GM23338 (cell line): ENCODE results near the gene GRID2. TPM values are rescaled to one million over a fixed set of nuclear protein-coding genes. Genes with fewer than 3 reads are reported as not detected.

Experiments
- ATAC-seq: fragments of 200-7000 bp; cut with Tn5 transposase; 3 replicates; pipeline ENCODE4 v1.9.1; 2020
- DNase-seq: peaks from one replicate; pipeline ENCODE4 v3.0.0-alpha.2; 2015; ENCODE audit warnings: low spot score
- H2AFZ ChIP-seq: fragments of 200-600 bp; sonication (generic); 2 replicates; pipeline ENCODE4 v1.8.0; 2016; ENCODE audit warnings: antibody characterized with exemption, mild to moderate bottlenecking, moderate library complexity
- H3F3A ChIP-seq: fragments of 200-600 bp; sonication (generic); replicated peaks from 2 replicates; pipeline ENCODE4 v1.8.0; 2017; ENCODE audit warnings: antibody characterized with exemption, mixed run types, low read depth
- H3K27ac ChIP-seq: fragments of 200-600 bp; sonication (generic); 2 replicates; pipeline ENCODE4 v1.6.1; 2016; ENCODE audit warnings: low read depth
- H3K27me3 ChIP-seq: fragments of 200-600 bp; sonication (generic); 2 replicates; pipeline ENCODE4 v1.8.0; 2016; ENCODE audit warnings: mild to moderate bottlenecking, mixed run types, moderate library complexity; ENCODE audit not compliant: insufficient read depth
- H3K36me3 ChIP-seq: fragments of 200-600 bp; sonication (generic); 2 replicates; pipeline ENCODE4 v1.8.0; 2016; ENCODE audit warnings: mild to moderate bottlenecking; ENCODE audit not compliant: insufficient read depth
- H3K4me1 ChIP-seq: fragments of 200-600 bp; sonication (generic); 2 replicates; pipeline ENCODE4 v1.8.0; 2016; ENCODE audit warnings: mild to moderate bottlenecking, moderate library complexity; ENCODE audit not compliant: insufficient read depth
- H3K4me2 ChIP-seq: fragments of 200-600 bp; sonication (generic); 2 replicates; pipeline ENCODE4 v1.7.1; 2017; ENCODE audit warnings: mixed run types
- H3K4me3 ChIP-seq: fragments of 200-600 bp; sonication (generic); 2 replicates; pipeline ENCODE4 v1.6.1; 2016; ENCODE audit warnings: mixed run types
- H3K79me2 ChIP-seq: fragments of 200-600 bp; sonication (generic); replicated peaks from 2 replicates; pipeline ENCODE4 v1.8.0; 2017; ENCODE audit warnings: mild to moderate bottlenecking; ENCODE audit not compliant: insufficient read depth
- H3K9me2 ChIP-seq: fragments of 200-600 bp; sonication (generic); 2 replicates; pipeline ENCODE4 v1.8.0; 2017; ENCODE audit not compliant: insufficient read depth
- H4K20me1 ChIP-seq: fragments of 200-600 bp; sonication (generic); replicated peaks from 2 replicates; pipeline ENCODE4 v1.8.0; 2017; ENCODE audit warnings: mild to moderate bottlenecking; ENCODE audit not compliant: insufficient read depth
- H3K27ac Mint-ChIP-seq: 2 replicates; pipeline ENCODE4 v1.8.0; 2020; ENCODE audit warnings: inconsistent platforms, mild to moderate bottlenecking, moderate library complexity, mixed read lengths
- H3K27me3 Mint-ChIP-seq: 3 replicates; pipeline ENCODE4 v1.8.0; 2022; ENCODE audit warnings: low read depth, mild to moderate bottlenecking, moderate library complexity, mixed read lengths, inconsistent platforms; ENCODE audit not compliant: insufficient read depth, poor library complexity
- H3K36me3 Mint-ChIP-seq: 3 replicates; pipeline ENCODE4 v1.8.0; 2021; ENCODE audit warnings: low read depth, mild to moderate bottlenecking, inconsistent platforms, moderate library complexity, mixed read lengths
- H3K4me1 Mint-ChIP-seq: 3 replicates; pipeline ENCODE4 v1.8.0; 2020; ENCODE audit warnings: mild to moderate bottlenecking, inconsistent platforms, mixed read lengths
- H3K4me3 Mint-ChIP-seq: 3 replicates; pipeline ENCODE4 v1.8.0; 2021; ENCODE audit warnings: moderate library complexity, mild to moderate bottlenecking, inconsistent platforms, mixed read lengths
- H3K9me3 Mint-ChIP-seq: 3 replicates; pipeline ENCODE4 v1.8.0; 2020; ENCODE audit warnings: moderate library complexity, mild to moderate bottlenecking, inconsistent platforms, mixed read lengths
- CREB1 ChIP-seq: fragments of 250-450 bp; sonication (Bioruptor Pico); IDR thresholded peaks from 2 replicates; pipeline ENCODE4 v1.5.0; 2020; ENCODE audit warnings: low read depth, mild to moderate bottlenecking, moderate library complexity
- EZH2 ChIP-seq: fragments of 200-600 bp; sonication (generic); IDR thresholded peaks from one replicate; pipeline ENCODE4 v1.8.0; 2017; ENCODE audit warnings: antibody characterized with exemption, mild to moderate bottlenecking, low read depth; ENCODE audit not compliant: unreplicated experiment
- EZH2phosphoT487 ChIP-seq: fragments of 200-600 bp; sonication (generic); IDR thresholded peaks from one replicate; pipeline ENCODE4 v1.8.1; 2018; ENCODE audit warnings: antibody characterized with exemption; ENCODE audit not compliant: unreplicated experiment
- JUNB ChIP-seq: IDR thresholded peaks from one replicate; pipeline ENCODE4 v1.6.1; 2016; ENCODE audit warnings: antibody characterized with exemption; ENCODE audit not compliant: unreplicated experiment
- NANOG ChIP-seq: IDR thresholded peaks from 2 replicates; pipeline ENCODE4 v1.6.1; 2016; ENCODE audit warnings: antibody characterized with exemption, borderline replicate concordance
- POLR2AphosphoS5 ChIP-seq: IDR thresholded peaks from 2 replicates; pipeline ENCODE4 v1.6.1; 2016; ENCODE audit warnings: antibody characterized with exemption, low read depth
- STAT1 ChIP-seq: IDR thresholded peaks from one replicate; pipeline ENCODE4 v1.6.1; 2016; ENCODE audit warnings: antibody characterized with exemption; ENCODE audit not compliant: unreplicated experiment
- ZNF114 ChIP-seq: fragments of 250-450 bp; sonication (Bioruptor Pico); IDR thresholded peaks from 2 replicates; pipeline ENCODE4 v1.5.0; 2020; ENCODE audit warnings: mild to moderate bottlenecking, moderate library complexity
- ZNF331 ChIP-seq: fragments of 250-450 bp; sonication (Bioruptor Pico); IDR thresholded peaks from 2 replicates; pipeline ENCODE4 v1.5.0; 2020; ENCODE audit warnings: low read depth, mild to moderate bottlenecking, moderate library complexity
- polyA plus RNA-seq: library from polyadenylated mRNA; unstranded; fragments of >200 nt; fragmentation: Nextera tagmentation; extraction: Ambion mirVana; gene quantifications from 2 replicates; pipeline ENCODE4 v1.2.1, GENCODE V29; 2016
- total RNA-seq: library from RNA; depleted of rRNA; stranded (reverse); fragments of >200 nt; shearing (Covaris generic); gene quantifications from 2 replicates; pipeline ENCODE4 v1.2.3, GENCODE V29; 2014
- TF ChIP-seq, protein P1 (sequence below): IDR thresholded peaks from 2 replicates; pipeline ENCODE4 v1.6.1; 2016; ENCODE audit warnings: antibody characterized with exemption
- TF ChIP-seq, protein P2 (sequence below): IDR thresholded peaks from one replicate; pipeline ENCODE4 v1.6.1; 2018; ENCODE audit warnings: antibody characterized with exemption; ENCODE audit not compliant: unreplicated experiment
- TF ChIP-seq, protein P3 (sequence below), 2 experiments: fragments of 200-600 bp in 1 of 2; sonication (generic) in 1 of 2; conservative IDR thresholded peaks; 2 replicates each; pipeline versions ENCODE4 v1.5.1 to v1.6.1; 2016 to 2017; ENCODE audit warnings: antibody characterized with exemption in 2 of 2, low read depth in 2 of 2, mild to moderate bottlenecking in 2 of 2, moderate library complexity in 1 of 2
- TF ChIP-seq, protein P4 (sequence below): fragments of 250-450 bp; sonication (Bioruptor Pico); IDR thresholded peaks from 2 replicates; pipeline ENCODE4 v1.5.0; 2020; ENCODE audit warnings: mild to moderate bottlenecking, moderate library complexity

GRID2 gene
- total and polyA plus RNA-seq, 2 experiments from 2014 or later, result 19.9 to 65.4 TPM

DNA sequence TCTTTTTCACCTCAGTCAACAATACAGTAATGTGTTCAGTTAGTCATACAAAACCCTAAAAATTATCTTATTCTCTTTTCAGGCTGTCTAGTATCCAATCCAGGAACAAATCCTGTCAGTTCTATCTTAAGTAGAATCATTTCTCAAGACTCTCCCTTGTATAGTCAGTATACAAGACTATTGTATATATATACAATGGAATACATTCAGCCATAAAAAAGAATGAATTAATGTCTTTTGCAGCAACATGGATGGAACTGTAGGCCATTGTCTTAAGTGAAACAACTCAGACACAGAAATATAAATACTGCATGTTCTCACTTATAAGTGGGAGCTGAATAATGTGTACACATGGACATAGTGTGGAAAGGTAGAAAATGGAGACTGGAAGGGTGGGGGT lies 1023.6 kb downstream of the GRID2 start:
- Histone ChIP-seq H3F3A (no peaks in the 10 kb centered on the region), H3K4me1 (no peaks in the 10 kb centered on the region), H3K27me3 (no peaks in the 10 kb centered on the region), H2AFZ (no peak overlapping the region), H3K4me3 (no peak overlapping the region), H3K36me3 (no peaks in the 10 kb centered on the region), H3K79me2 (no peaks in the 10 kb centered on the region), H3K27ac (no peak overlapping the region), H4K20me1 (no peaks in the 10 kb centered on the region), H3K9me2 (no peaks in the 10 kb centered on the region), H3K4me2 (no peak overlapping the region)
- Mint-ChIP-seq H3K36me3 (peaks cover 9% of the 10 kb centered on the region; the same call in 2 of the 3 replicates), H3K27ac (no peak overlapping the region), H3K27me3 (no peaks in the 10 kb centered on the region), H3K4me1 (peaks cover 3% of the 10 kb centered on the region; the same call in 1 of the 3 replicates), H3K4me3 (no peak overlapping the region), H3K9me3 (peaks cover 8% of the 10 kb centered on the region; the same call in 2 of the 3 replicates)
- DNase-seq (no peak), ATAC-seq (no peak)
- TF ChIP-seq POLR2AphosphoS5 (no peak), EZH2 (no peak), EZH2phosphoT487 (no peak), CREB1 (CRISPR knock-in tag) (no peak), NANOG (no peak), JUNB (no peak), STAT1 (no peak), ZNF331 (CRISPR knock-in tag) (no peak), ZNF114 (CRISPR knock-in tag) (no peak)
- TF ChIP-seq, protein P1, sequence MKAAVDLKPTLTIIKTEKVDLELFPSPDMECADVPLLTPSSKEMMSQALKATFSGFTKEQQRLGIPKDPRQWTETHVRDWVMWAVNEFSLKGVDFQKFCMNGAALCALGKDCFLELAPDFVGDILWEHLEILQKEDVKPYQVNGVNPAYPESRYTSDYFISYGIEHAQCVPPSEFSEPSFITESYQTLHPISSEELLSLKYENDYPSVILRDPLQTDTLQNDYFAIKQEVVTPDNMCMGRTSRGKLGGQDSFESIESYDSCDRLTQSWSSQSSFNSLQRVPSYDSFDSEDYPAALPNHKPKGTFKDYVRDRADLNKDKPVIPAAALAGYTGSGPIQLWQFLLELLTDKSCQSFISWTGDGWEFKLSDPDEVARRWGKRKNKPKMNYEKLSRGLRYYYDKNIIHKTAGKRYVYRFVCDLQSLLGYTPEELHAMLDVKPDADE, result no peak
- TF ChIP-seq, protein P2, sequence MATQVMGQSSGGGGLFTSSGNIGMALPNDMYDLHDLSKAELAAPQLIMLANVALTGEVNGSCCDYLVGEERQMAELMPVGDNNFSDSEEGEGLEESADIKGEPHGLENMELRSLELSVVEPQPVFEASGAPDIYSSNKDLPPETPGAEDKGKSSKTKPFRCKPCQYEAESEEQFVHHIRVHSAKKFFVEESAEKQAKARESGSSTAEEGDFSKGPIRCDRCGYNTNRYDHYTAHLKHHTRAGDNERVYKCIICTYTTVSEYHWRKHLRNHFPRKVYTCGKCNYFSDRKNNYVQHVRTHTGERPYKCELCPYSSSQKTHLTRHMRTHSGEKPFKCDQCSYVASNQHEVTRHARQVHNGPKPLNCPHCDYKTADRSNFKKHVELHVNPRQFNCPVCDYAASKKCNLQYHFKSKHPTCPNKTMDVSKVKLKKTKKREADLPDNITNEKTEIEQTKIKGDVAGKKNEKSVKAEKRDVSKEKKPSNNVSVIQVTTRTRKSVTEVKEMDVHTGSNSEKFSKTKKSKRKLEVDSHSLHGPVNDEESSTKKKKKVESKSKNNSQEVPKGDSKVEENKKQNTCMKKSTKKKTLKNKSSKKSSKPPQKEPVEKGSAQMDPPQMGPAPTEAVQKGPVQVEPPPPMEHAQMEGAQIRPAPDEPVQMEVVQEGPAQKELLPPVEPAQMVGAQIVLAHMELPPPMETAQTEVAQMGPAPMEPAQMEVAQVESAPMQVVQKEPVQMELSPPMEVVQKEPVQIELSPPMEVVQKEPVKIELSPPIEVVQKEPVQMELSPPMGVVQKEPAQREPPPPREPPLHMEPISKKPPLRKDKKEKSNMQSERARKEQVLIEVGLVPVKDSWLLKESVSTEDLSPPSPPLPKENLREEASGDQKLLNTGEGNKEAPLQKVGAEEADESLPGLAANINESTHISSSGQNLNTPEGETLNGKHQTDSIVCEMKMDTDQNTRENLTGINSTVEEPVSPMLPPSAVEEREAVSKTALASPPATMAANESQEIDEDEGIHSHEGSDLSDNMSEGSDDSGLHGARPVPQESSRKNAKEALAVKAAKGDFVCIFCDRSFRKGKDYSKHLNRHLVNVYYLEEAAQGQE, result no peak
- TF ChIP-seq, protein P3, sequence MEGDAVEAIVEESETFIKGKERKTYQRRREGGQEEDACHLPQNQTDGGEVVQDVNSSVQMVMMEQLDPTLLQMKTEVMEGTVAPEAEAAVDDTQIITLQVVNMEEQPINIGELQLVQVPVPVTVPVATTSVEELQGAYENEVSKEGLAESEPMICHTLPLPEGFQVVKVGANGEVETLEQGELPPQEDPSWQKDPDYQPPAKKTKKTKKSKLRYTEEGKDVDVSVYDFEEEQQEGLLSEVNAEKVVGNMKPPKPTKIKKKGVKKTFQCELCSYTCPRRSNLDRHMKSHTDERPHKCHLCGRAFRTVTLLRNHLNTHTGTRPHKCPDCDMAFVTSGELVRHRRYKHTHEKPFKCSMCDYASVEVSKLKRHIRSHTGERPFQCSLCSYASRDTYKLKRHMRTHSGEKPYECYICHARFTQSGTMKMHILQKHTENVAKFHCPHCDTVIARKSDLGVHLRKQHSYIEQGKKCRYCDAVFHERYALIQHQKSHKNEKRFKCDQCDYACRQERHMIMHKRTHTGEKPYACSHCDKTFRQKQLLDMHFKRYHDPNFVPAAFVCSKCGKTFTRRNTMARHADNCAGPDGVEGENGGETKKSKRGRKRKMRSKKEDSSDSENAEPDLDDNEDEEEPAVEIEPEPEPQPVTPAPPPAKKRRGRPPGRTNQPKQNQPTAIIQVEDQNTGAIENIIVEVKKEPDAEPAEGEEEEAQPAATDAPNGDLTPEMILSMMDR (conservative IDR thresholded peaks at IDR 0.05; ENCODE audit: low read depth in 2 of 2), result no peak
- TF ChIP-seq, protein P4, sequence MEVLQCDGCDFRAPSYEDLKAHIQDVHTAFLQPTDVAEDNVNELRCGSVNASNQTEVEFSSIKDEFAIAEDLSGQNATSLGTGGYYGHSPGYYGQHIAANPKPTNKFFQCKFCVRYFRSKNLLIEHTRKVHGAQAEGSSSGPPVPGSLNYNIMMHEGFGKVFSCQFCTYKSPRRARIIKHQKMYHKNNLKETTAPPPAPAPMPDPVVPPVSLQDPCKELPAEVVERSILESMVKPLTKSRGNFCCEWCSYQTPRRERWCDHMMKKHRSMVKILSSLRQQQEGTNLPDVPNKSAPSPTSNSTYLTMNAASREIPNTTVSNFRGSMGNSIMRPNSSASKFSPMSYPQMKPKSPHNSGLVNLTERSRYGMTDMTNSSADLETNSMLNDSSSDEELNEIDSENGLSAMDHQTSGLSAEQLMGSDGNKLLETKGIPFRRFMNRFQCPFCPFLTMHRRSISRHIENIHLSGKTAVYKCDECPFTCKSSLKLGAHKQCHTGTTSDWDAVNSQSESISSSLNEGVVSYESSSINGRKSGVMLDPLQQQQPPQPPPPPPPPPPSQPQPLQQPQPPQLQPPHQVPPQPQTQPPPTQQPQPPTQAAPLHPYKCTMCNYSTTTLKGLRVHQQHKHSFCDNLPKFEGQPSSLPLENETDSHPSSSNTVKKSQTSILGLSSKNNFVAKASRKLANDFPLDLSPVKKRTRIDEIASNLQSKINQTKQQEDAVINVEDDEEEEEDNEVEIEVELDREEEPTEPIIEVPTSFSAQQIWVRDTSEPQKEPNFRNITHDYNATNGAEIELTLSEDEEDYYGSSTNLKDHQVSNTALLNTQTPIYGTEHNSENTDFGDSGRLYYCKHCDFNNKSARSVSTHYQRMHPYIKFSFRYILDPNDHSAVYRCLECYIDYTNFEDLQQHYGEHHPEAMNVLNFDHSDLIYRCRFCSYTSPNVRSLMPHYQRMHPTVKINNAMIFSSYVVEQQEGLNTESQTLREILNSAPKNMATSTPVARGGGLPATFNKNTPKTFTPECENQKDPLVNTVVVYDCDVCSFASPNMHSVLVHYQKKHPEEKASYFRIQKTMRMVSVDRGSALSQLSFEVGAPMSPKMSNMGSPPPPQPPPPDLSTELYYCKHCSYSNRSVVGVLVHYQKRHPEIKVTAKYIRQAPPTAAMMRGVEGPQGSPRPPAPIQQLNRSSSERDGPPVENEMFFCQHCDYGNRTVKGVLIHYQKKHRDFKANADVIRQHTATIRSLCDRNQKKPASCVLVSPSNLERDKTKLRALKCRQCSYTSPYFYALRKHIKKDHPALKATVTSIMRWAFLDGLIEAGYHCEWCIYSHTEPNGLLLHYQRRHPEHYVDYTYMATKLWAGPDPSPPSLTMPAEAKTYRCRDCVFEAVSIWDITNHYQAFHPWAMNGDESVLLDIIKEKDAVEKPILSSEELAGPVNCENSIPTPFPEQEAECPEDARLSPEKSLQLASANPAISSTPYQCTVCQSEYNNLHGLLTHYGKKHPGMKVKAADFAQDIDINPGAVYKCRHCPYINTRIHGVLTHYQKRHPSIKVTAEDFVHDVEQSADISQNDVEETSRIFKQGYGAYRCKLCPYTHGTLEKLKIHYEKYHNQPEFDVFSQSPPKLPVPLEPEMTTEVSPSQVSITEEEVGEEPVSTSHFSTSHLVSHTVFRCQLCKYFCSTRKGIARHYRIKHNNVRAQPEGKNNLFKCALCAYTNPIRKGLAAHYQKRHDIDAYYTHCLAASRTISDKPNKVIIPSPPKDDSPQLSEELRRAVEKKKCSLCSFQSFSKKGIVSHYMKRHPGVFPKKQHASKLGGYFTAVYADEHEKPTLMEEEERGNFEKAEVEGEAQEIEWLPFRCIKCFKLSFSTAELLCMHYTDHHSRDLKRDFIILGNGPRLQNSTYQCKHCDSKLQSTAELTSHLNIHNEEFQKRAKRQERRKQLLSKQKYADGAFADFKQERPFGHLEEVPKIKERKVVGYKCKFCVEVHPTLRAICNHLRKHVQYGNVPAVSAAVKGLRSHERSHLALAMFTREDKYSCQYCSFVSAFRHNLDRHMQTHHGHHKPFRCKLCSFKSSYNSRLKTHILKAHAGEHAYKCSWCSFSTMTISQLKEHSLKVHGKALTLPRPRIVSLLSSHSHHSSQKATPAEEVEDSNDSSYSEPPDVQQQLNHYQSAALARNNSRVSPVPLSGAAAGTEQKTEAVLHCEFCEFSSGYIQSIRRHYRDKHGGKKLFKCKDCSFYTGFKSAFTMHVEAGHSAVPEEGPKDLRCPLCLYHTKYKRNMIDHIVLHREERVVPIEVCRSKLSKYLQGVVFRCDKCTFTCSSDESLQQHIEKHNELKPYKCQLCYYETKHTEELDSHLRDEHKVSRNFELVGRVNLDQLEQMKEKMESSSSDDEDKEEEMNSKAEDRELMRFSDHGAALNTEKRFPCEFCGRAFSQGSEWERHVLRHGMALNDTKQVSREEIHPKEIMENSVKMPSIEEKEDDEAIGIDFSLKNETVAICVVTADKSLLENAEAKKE, result no peak
